Measurements from ENCODE around the gene FHIP1B. TPM values are rescaled to one million over a fixed set of nuclear protein-coding genes. Genes with fewer than 3 reads are reported as not detected.

The FHIP1B gene
- total RNA-seq, 2 donors from 2014 or later: 26.7 to 37.6 TPM

GRCh38 chr11:6214530-6214929, 19.9 kb downstream of the FHIP1B start:
- Histone ChIP-seq H3K27me3 (no peaks in the 10 kb centered on the region), H3K4me3 (no peak overlapping the region), H3K36me3 (peaks cover 85% of the 10 kb centered on the region), H3K9me3 (no peaks in the 10 kb centered on the region), H3K4me1 (no peaks in the 10 kb centered on the region), H3K27ac (no peak overlapping the region)
- no peak for TF ChIP-seq CTCF (IDR thresholded peaks at IDR 0.05)
- no peak for DNase-seq (ENCODE audit: low spot score)

- Histone ChIP-seq H3K27me3 (no peaks in the 10 kb centered on the region), H3K4me3 (no peak overlapping the region), H3K36me3 (peaks cover 64% of the 10 kb centered on the region), H3K27ac (no peak overlapping the region), H3K9me3 (no peaks in the 10 kb centered on the region), H3K4me1 (no peaks in the 10 kb centered on the region)
- no peak for TF ChIP-seq CTCF (IDR thresholded peaks at IDR 0.05)
- no peak for DNase-seq (ENCODE audit: low spot score)
These were observed 24.0 kb downstream of the FHIP1B start for GRCh38 chr11:6210274-6210955.

GRCh38 chr11:6209801-6210200, 24.6 kb downstream of the FHIP1B start:
- H3K36me3 ChIP-seq: peaks cover 64% of the 10 kb centered on the region
- H3K4me1 ChIP-seq: no peaks in the 10 kb centered on the region
- DNase-seq (ENCODE audit: low spot score): no peak
- no peaks in the 10 kb centered on the region for H3K9me3 ChIP-seq
- no peaks in the 10 kb centered on the region for H3K27me3 ChIP-seq
- H3K4me3 ChIP-seq: no peak overlapping the region
- TF ChIP-seq CTCF (IDR thresholded peaks at IDR 0.05): no peak
- no peak overlapping the region for H3K27ac ChIP-seq

- Histone ChIP-seq H3K36me3 (peaks cover 36% of the 10 kb centered on the region), H3K4me1 (no peaks in the 10 kb centered on the region), H3K9me3 (no peaks in the 10 kb centered on the region), H3K27ac (no peak overlapping the region), H3K27me3 (no peaks in the 10 kb centered on the region), H3K4me3 (no peak overlapping the region)
- TF ChIP-seq CTCF (IDR thresholded peaks at IDR 0.05): no peak
- no peak for DNase-seq (ENCODE audit: low spot score)
These were observed 27.8 kb downstream of the FHIP1B start for GRCh38 chr11:6206456-6207180.

GRCh38 chr11:6205366-6205765, 29.1 kb downstream of the FHIP1B start, which contains the start of gene C11orf42:
Gene C11orf42 (plus strand): TSS chr11:6205557. CDS start chr11:6205616, 59 bp downstream.
- H3K36me3 ChIP-seq: peaks cover 23% of the 10 kb centered on the region
- H3K9me3 ChIP-seq: no peaks in the 10 kb centered on the region
- no peak within 1 kb of the TSS for H3K27ac ChIP-seq
- no peak within 1 kb of the TSS for H3K4me3 ChIP-seq
- H3K4me1 ChIP-seq: no peaks in the 10 kb centered on the region
- DNase-seq (ENCODE audit: low spot score): no peak
- no peak for TF ChIP-seq CTCF (IDR thresholded peaks at IDR 0.05)
- H3K27me3 ChIP-seq: no peaks in the 10 kb centered on the region
